Glutamatergic neuron (in vitro differentiated cells): Measurements from ENCODE around the gene REG3A. TPM values are rescaled to one million over a fixed set of nuclear protein-coding genes. Genes with fewer than 3 reads are reported as not detected.

Experiments
- DNase-seq: peaks from one replicate; pipeline ENCODE4 v3.0.0; 2022
- H3K27ac Mint-ChIP-seq: one replicate; pipeline ENCODE4 v1.8.0; 2020; ENCODE audit warnings: mild to moderate bottlenecking, mixed read lengths, inconsistent platforms; ENCODE audit not compliant: unreplicated experiment
- H3K27me3 Mint-ChIP-seq: one replicate; pipeline ENCODE4 v1.8.0; 2020; ENCODE audit warnings: mild to moderate bottlenecking, moderate library complexity, mixed read lengths, inconsistent platforms; ENCODE audit not compliant: unreplicated experiment
- H3K36me3 Mint-ChIP-seq: one replicate; pipeline ENCODE4 v1.8.0; 2020; ENCODE audit warnings: mild to moderate bottlenecking, mixed read lengths, inconsistent platforms; ENCODE audit not compliant: unreplicated experiment
- H3K4me1 Mint-ChIP-seq: one replicate; pipeline ENCODE4 v1.8.0; 2020; ENCODE audit warnings: mild to moderate bottlenecking, low read depth, mixed read lengths, inconsistent platforms; ENCODE audit not compliant: unreplicated experiment
- H3K4me3 Mint-ChIP-seq: one replicate; pipeline ENCODE4 v1.8.0; 2020; ENCODE audit warnings: mild to moderate bottlenecking, mixed read lengths, inconsistent platforms; ENCODE audit not compliant: unreplicated experiment
- H3K9me3 Mint-ChIP-seq: one replicate; pipeline ENCODE4 v1.8.0; 2020; ENCODE audit warnings: mild to moderate bottlenecking, moderate library complexity, mixed read lengths, inconsistent platforms; ENCODE audit not compliant: unreplicated experiment
- CTCF ChIP-seq: fragments of 200-600 bp; sonication (generic); IDR thresholded peaks from one replicate; pipeline ENCODE4 v1.5.0; 2021; ENCODE audit not compliant: partially characterized antibody, unreplicated experiment
- total RNA-seq: library from RNA; stranded (reverse); fragmentation: NEBNext Ultra II Directional; extraction: Animal tissue kit (Norgen Biotek cat#: 25700); gene quantifications from one replicate; pipeline ENCODE4 v1.2.1, GENCODE V29; 2021; ENCODE audit not compliant: unreplicated experiment

REG3A gene
- total RNA-seq, 1 donor from 2014 or later = not detected

GRCh38 chr2:79116997-79117928 lies 42.3 kb downstream of the REG3A start:
- TF ChIP-seq CTCF = no peak
- H3K27ac Mint-ChIP-seq = no peak overlapping the region
- H3K4me1 Mint-ChIP-seq = peaks cover 8% of the 10 kb centered on the region
- no peaks in the 10 kb centered on the region for H3K27me3 Mint-ChIP-seq
- no peak overlapping the region for H3K4me3 Mint-ChIP-seq
- H3K9me3 Mint-ChIP-seq = no peaks in the 10 kb centered on the region
- no peak for DNase-seq
- H3K36me3 Mint-ChIP-seq = no peaks in the 10 kb centered on the region

- Mint-ChIP-seq H3K36me3 (peaks cover 4% of the 10 kb centered on the region), H3K9me3 (no peaks in the 10 kb centered on the region), H3K27me3 (no peaks in the 10 kb centered on the region), H3K4me3 (no peak overlapping the region), H3K27ac (no peak overlapping the region), H3K4me1 (peaks cover 8% of the 10 kb centered on the region)
- no peak for TF ChIP-seq CTCF
- DNase-seq = no peak
These were observed 44.6 kb downstream of the REG3A start for GRCh38 chr2:79114797-79115494.

- no peak for DNase-seq
- peaks cover 5% of the 10 kb centered on the region for H3K36me3 Mint-ChIP-seq
- no peak for TF ChIP-seq CTCF
- H3K27me3 Mint-ChIP-seq = no peaks in the 10 kb centered on the region
- H3K9me3 Mint-ChIP-seq = no peaks in the 10 kb centered on the region
- H3K4me3 Mint-ChIP-seq = no peak overlapping the region
- H3K27ac Mint-ChIP-seq = no peak overlapping the region
- H3K4me1 Mint-ChIP-seq = peaks cover 8% of the 10 kb centered on the region
These were observed 47.3 kb downstream of the REG3A start for GRCh38 chr2:79112269-79112668.

Other genes with a start within 250 kb of the REG3A start
- gene REG3G, start 134.1 kb downstream of the REG3A start, total RNA-seq = not detected
- gene REG1B, start 71.8 kb downstream of the REG3A start, total RNA-seq = not detected
- 1.1 TPM for gene REG1A, start 39.3 kb downstream of the REG3A start, total RNA-seq